DOHH2 (cell line): ENCODE measurements around the gene MAML2.

ENCODE experiments used
- H3F3A ChIP-seq: fragments of 200-600 bp; sonication (generic), shearing (Covaris generic); 2 replicates; pipeline ENCODE4 v1.6.0; 2016; ENCODE audit warnings: antibody characterized with exemption, mild to moderate bottlenecking; ENCODE audit not compliant: control insufficient read depth, insufficient read depth
- H3K27ac ChIP-seq: fragments of 200-600 bp; sonication (generic); 2 replicates; pipeline ENCODE4 v1.5.1; 2014; ENCODE audit warnings: low read depth, mild to moderate bottlenecking, low read length, moderate library complexity
- H3K27me3 ChIP-seq: fragments of 200-600 bp; sonication (generic); 2 replicates; pipeline ENCODE4 v1.6.1; 2014; ENCODE audit warnings: mild to moderate bottlenecking, low read length, mixed read lengths; ENCODE audit not compliant: control insufficient read depth
- H3K36me3 ChIP-seq: fragments of 200-600 bp; sonication (generic); 2 replicates; pipeline ENCODE4 v1.6.1; 2014; ENCODE audit warnings: mild to moderate bottlenecking, low read length, moderate library complexity, mixed read lengths; ENCODE audit not compliant: control insufficient read depth
- H3K4me1 ChIP-seq: fragments of 200-600 bp; sonication (generic); 2 replicates; pipeline ENCODE4 v1.6.1; 2014; ENCODE audit warnings: mild to moderate bottlenecking, low read length, mixed read lengths; ENCODE audit not compliant: control insufficient read depth
- H3K4me2 ChIP-seq: fragments of 200-600 bp; sonication (generic); 2 replicates; pipeline ENCODE4 v1.6.0; 2014; ENCODE audit warnings: mild to moderate bottlenecking, low read length, moderate library complexity
- H3K4me3 ChIP-seq: fragments of 200-600 bp; sonication (generic); 2 replicates; pipeline ENCODE4 v1.5.1; 2014; ENCODE audit warnings: mild to moderate bottlenecking, low read length, mixed read lengths
- H3K79me2 ChIP-seq: fragments of 200-600 bp; sonication (generic); 2 replicates; pipeline ENCODE4 v1.6.1; 2014; ENCODE audit warnings: mild to moderate bottlenecking, low read length, mixed read lengths; ENCODE audit not compliant: control insufficient read depth
- H3K9me2 ChIP-seq: fragments of 200-600 bp; sonication (generic); replicated peaks from 2 replicates; pipeline ENCODE4 v1.6.1; 2014; ENCODE audit warnings: mild to moderate bottlenecking, low read length, mixed read lengths; ENCODE audit not compliant: control insufficient read depth
- H3K9me3 ChIP-seq: fragments of 200-600 bp; sonication (generic); 2 replicates; pipeline ENCODE4 v1.6.1; 2014; ENCODE audit warnings: antibody characterized with exemption, low read length, mixed read lengths; ENCODE audit not compliant: control insufficient read depth, insufficient read depth
- H4K20me1 ChIP-seq: fragments of 200-600 bp; sonication (generic); 2 replicates; pipeline ENCODE4 v1.6.0; 2014; ENCODE audit warnings: low read depth, mild to moderate bottlenecking, antibody characterized with exemption, low read length, moderate library complexity; ENCODE audit not compliant: control insufficient read depth, insufficient read depth
- CTCF ChIP-seq: fragments of 200-600 bp; sonication (generic); IDR thresholded peaks from one replicate; pipeline ENCODE4 v1.5.1; 2014; ENCODE audit warnings: antibody characterized with exemption, mild to moderate bottlenecking, low read depth, low read length; ENCODE audit not compliant: poor library complexity, severe bottlenecking
- EZH2phosphoT487 ChIP-seq: fragments of 200-600 bp; sonication (generic); IDR thresholded peaks from 2 replicates; pipeline ENCODE4 v1.6.1; 2017; ENCODE audit warnings: borderline replicate concordance, mild to moderate bottlenecking, antibody characterized with exemption, low read length, moderate library complexity, mixed read lengths

MAML2 gene

GRCh38 chr11:96326959-96327358 is 16.0 kb downstream of the MAML2 start:
- no peak overlapping the region for H3K4me3 ChIP-seq
- no peaks in the 10 kb centered on the region for H3K79me2 ChIP-seq
- H3K9me2 ChIP-seq = no peaks in the 10 kb centered on the region
- no peaks in the 10 kb centered on the region for H3F3A ChIP-seq
- H4K20me1 ChIP-seq = no peaks in the 10 kb centered on the region
- no peaks in the 10 kb centered on the region for H3K27me3 ChIP-seq
- TF ChIP-seq CTCF (no peak), EZH2phosphoT487 (no peak)
- H3K4me2 ChIP-seq = no peak overlapping the region
- no peaks in the 10 kb centered on the region for H3K36me3 ChIP-seq
- no peaks in the 10 kb centered on the region for H3K4me1 ChIP-seq
- H3K27ac ChIP-seq = no peak overlapping the region
- H3K9me3 ChIP-seq = no peaks in the 10 kb centered on the region

GRCh38 chr11:96324912-96325311 is 18.1 kb downstream of the MAML2 start:
- H3K4me2 ChIP-seq = no peak overlapping the region
- no peaks in the 10 kb centered on the region for H3K9me3 ChIP-seq
- no peaks in the 10 kb centered on the region for H3K9me2 ChIP-seq
- H3K79me2 ChIP-seq = no peaks in the 10 kb centered on the region
- TF ChIP-seq CTCF (no peak), EZH2phosphoT487 (no peak)
- H3K27ac ChIP-seq = no peak overlapping the region
- no peak overlapping the region for H3K4me3 ChIP-seq
- no peaks in the 10 kb centered on the region for H3K4me1 ChIP-seq
- no peaks in the 10 kb centered on the region for H4K20me1 ChIP-seq
- no peaks in the 10 kb centered on the region for H3K27me3 ChIP-seq
- H3K36me3 ChIP-seq = no peaks in the 10 kb centered on the region
- no peaks in the 10 kb centered on the region for H3F3A ChIP-seq

GRCh38 chr11:96323642-96323985 is 19.4 kb downstream of the MAML2 start:
- Histone ChIP-seq H3K27me3 (no peaks in the 10 kb centered on the region), H3K4me3 (no peak overlapping the region), H3K9me2 (no peaks in the 10 kb centered on the region), H4K20me1 (no peaks in the 10 kb centered on the region), H3K79me2 (no peaks in the 10 kb centered on the region), H3K4me2 (no peak overlapping the region), H3K27ac (no peak overlapping the region), H3K9me3 (no peaks in the 10 kb centered on the region), H3K36me3 (no peaks in the 10 kb centered on the region), H3F3A (no peaks in the 10 kb centered on the region), H3K4me1 (no peaks in the 10 kb centered on the region)
- TF ChIP-seq EZH2phosphoT487 (no peak), CTCF (no peak)
